Measurements from ENCODE around the gene DNMBP.

Gene DNMBP

DNA sequence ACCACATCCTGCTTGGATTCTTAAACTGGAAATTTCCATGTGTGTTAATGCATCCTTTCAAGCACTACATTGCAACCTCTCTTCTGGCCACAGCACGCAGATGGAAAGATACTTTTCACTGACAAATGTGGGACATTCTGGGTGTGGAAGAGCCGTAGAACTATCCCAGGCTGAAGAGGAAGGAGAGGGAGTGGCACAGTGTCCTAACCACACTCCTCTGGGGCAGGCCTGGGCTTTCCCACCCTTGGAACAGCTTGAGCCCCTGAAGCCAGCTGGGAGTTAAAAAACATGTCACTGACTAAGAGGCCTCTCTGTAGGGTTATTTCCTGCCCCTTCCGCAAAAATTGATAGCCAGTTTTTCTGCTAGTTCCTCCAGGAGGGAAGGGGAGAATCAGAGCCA is 34.0 kb upstream of the DNMBP start:
- TF ChIP-seq, protein P1, sequence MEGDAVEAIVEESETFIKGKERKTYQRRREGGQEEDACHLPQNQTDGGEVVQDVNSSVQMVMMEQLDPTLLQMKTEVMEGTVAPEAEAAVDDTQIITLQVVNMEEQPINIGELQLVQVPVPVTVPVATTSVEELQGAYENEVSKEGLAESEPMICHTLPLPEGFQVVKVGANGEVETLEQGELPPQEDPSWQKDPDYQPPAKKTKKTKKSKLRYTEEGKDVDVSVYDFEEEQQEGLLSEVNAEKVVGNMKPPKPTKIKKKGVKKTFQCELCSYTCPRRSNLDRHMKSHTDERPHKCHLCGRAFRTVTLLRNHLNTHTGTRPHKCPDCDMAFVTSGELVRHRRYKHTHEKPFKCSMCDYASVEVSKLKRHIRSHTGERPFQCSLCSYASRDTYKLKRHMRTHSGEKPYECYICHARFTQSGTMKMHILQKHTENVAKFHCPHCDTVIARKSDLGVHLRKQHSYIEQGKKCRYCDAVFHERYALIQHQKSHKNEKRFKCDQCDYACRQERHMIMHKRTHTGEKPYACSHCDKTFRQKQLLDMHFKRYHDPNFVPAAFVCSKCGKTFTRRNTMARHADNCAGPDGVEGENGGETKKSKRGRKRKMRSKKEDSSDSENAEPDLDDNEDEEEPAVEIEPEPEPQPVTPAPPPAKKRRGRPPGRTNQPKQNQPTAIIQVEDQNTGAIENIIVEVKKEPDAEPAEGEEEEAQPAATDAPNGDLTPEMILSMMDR (IDR thresholded peaks at IDR 0.05; ENCODE audit: low read depth, low read length): no peak
- DNase-seq (ENCODE audit: extremely low read depth, low read depth): no peak

DNA sequence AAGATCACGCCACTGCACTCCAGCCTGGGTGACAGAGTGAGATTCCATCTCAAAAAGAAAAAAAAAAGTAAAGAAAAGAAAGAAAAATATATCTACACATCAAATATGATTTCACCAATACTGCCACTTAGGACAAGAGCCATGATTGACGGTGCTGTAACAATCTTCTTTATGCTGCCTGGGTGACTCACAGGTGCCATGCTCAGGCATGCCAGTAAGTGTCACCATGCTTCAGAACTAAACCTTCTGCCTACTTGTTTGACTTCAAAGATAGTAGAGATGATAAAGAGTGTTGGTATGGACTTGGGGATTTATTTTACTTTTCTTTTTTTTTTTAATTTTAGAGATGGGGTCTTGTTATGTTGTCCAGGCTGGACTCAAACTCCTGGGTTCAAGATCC is 33.6 kb upstream of the DNMBP start:
- TF ChIP-seq, protein P1 (IDR thresholded peaks at IDR 0.05; ENCODE audit: low read depth, low read length): no peak
- no peak for DNase-seq (ENCODE audit: extremely low read depth, low read depth)

DNA sequence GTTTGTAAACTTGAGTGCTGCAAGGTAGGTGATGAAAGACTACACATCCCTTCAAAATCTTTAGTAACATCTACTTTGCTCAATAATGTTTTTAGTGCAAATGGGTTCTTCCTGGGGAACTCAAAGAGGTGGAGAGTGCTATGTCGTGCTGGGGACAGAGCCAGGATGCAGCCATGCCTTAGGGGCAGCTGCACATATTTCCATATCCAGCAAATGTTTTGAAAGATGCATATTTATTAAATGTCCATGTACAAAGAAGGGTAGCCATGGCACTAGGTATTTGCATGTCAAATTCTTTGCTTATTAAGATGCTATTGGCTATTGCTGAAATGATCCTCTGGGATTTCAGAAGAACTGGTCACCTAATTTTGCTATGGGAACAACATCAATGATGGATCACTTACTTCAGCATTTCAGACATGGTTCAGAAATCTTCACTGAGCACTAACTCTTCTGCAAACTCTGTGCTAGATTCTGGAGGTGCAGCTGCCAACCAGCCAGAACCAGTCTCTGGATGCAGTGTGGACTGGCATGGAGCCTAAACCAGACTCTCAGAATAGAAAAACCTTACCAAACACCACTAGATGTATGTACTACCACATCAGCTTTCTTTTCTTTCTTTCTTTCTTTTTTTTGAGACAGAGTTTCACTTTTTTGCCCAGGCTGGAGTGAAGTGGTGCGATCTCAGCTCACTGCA is 31.7 kb upstream of the DNMBP start:
- TF ChIP-seq, protein P1 (IDR thresholded peaks at IDR 0.05; ENCODE audit: low read depth, low read length): no peak
- DNase-seq (ENCODE audit: extremely low read depth, low read depth): no peak

DNA sequence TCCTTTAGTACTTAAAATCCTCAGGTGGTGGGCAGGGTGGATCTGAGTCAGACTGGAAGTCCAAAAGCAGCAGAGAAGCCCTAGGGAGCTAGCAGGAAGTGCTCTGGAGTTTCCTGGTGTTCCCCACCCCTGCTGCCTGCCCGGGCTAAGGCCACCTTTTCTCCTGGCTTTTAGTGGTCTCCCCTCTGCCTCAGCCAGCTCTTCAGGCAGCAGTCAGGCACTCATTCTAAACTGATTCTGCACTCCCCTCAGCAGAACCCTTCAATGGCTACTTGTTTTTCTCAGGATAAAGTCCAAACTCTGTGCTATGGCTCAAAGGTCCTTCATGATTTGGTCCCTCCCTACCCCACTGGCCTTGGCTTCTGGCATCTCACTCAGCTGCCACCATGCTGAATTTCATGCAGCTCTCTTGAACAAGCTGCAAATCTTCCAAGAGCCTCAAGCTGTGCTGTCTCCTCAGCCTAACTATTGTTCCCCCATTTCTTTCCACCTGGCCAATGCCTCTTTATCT is 28.9 kb upstream of the DNMBP start:
- TF ChIP-seq, protein P1 (IDR thresholded peaks at IDR 0.05; ENCODE audit: low read depth, low read length): no peak
- no peak for DNase-seq (ENCODE audit: extremely low read depth, low read depth)

DNA sequence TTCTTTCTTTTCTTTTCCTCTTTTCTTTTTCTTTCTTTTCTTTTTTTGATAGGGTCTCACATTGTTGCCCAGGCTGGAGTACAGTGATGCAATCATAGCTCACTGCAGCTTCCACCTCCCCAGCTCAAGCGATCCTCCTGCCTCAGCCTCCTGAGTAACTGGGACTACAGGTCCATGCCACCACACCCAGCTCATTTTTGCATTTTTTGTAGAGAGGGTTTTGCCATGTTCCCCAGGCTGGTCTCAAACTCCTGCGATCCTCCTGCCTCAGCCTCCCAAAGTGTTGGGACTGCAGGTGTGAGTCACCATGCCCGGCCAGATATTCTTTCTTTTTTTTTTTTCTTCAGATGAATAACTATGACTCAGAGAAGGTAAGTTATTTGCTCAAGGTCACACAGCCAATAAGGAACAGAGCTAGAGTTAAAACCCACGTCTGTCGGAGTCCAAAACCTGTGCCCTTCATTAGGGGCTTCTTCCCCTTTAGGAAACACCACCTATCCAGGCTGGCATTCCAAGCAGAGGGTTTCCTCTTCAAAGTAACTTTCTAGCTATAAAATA is 28.1 kb upstream of the DNMBP start:
- TF ChIP-seq, protein P1 (IDR thresholded peaks at IDR 0.05; ENCODE audit: low read depth, low read length): no peak
- DNase-seq (ENCODE audit: extremely low read depth, low read depth): no peak

DNA sequence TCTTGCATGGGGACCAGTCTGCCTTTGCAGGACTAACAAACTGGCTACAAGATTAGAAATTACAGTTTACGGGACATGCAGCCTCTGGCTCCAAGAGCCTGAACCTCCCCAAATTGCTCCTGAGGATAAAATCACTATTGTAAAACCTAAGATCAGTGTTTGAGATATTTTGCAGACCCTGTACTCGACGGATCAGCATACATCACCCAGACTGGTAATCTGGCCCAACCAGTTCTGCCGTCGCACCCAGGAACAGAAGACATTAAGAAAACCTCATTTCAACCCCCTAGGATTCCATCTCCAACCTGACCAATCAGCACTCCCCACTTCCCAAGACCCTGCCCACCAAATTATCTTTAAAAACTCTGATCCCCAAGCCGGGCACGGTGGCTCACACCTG is 27.1 kb upstream of the DNMBP start:
- no peak for DNase-seq (ENCODE audit: extremely low read depth, low read depth)
- TF ChIP-seq, protein P1 (IDR thresholded peaks at IDR 0.05; ENCODE audit: low read depth, low read length): no peak

DNA sequence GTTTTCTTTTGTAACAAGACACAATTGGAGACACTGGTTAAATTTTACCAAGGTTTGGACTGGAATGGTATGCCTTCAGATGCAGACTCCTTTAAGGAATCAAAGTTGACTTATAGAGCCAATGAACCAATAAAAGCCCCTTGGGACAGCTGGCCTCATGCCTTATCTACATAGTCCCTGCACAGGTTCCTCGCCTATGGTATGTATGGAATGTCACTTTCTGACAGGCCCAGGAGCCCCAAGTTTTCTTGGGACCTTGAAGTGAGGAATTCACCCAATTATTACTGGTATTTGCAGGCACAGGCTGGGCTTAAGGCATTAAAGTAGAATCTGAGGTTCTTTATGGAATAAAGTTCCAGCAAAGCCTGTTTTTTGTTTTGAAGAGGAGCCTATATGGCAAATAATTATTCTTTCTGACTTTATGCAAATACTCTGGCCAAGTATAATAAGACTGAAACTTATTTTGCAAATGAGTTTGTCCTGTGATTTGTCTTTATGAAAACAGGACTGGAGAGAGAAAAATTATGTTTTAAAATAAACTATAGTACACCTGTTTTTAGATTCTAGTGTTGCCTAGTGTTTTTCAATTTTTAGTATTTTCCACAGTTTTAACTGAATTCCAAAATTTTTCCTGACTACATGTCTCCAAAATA is 24.1 kb upstream of the DNMBP start:
- no peak for DNase-seq (ENCODE audit: extremely low read depth, low read depth)
- TF ChIP-seq, protein P1 (IDR thresholded peaks at IDR 0.05; ENCODE audit: low read depth, low read length): no peak

All from AG09319 (cell line).